ENCODE data around the gene WDR35.

WDR35 gene

GRCh38 chr2:19911808-19912509 is 77.9 kb downstream of the WDR35 start:
- TF ChIP-seq CTCF (conservative IDR thresholded peaks at IDR 0.05) (no peak), ZFX (IDR thresholded peaks at IDR 0.05) (no peak)

GRCh38 chr2:19902216-19902740 is 87.6 kb downstream of the WDR35 start:
- TF ChIP-seq ZFX (IDR thresholded peaks at IDR 0.05): no peak
- no peak for TF ChIP-seq CTCF (conservative IDR thresholded peaks at IDR 0.05)
- H3K27ac ChIP-seq: peak overlapping the region; percentile 93

More at GRCh38 chr2:19911808-19912509, 77.9 kb downstream of the WDR35 start:
- H3K27ac ChIP-seq: no peak overlapping the region

GRCh38 chr2:19901442-19902215 is 88.3 kb downstream of the WDR35 start, which contains the start of gene TTC32:
Gene TTC32, minus strand, starts transcription at chr2:19901983. Its CDS starts 129 bp downstream, at chr2:19901854.
- peak within 1 kb of the TSS; percentile 93 for H3K27ac ChIP-seq
- TF ChIP-seq CTCF (conservative IDR thresholded peaks at IDR 0.05) (no peak), ZFX (IDR thresholded peaks at IDR 0.05) (peak; percentile 67)

- TF ChIP-seq CTCF (conservative IDR thresholded peaks at IDR 0.05): no peak
- TF ChIP-seq ZFX (IDR thresholded peaks at IDR 0.05): no peak
- peak overlapping the region; percentile 93 for H3K27ac ChIP-seq
Measured at GRCh38 chr2:19900931-19901441, 88.9 kb downstream of the WDR35 start.

GRCh38 chr2:19899985-19900930 is 89.6 kb downstream of the WDR35 start:
- no peak for TF ChIP-seq CTCF (conservative IDR thresholded peaks at IDR 0.05)
- TF ChIP-seq ZFX (IDR thresholded peaks at IDR 0.05): no peak
- H3K27ac ChIP-seq: peak overlapping the region; percentile 93; the same call in 1 of the 2 replicates

- no peak overlapping the region for H3K27ac ChIP-seq
- TF ChIP-seq ZFX (IDR thresholded peaks at IDR 0.05) (no peak), CTCF (conservative IDR thresholded peaks at IDR 0.05) (no peak)
Measured at GRCh38 chr2:19898592-19899329, 91.1 kb downstream of the WDR35 start.

All from C4-2B (cell line).